HepG2 (cell line): Measurements from ENCODE around the gene CDC42EP4. TPM values are rescaled to one million over a fixed set of nuclear protein-coding genes. Genes with fewer than 3 reads are reported as not detected.

ENCODE experiments used
- BRD4 ChIP-seq: sonication (generic); formaldehyde crosslinking; IDR thresholded peaks from 2 replicates; pipeline ENCODE4 v1.4.0; 2020; ENCODE audit warnings: missing genetic modification reagents
- CEBPB ChIP-seq: IDR thresholded peaks from 2 replicates; pipeline ENCODE4 v1.6.1; 2011; ENCODE audit warnings: low read depth, low read length, improper control_type of control experiment, borderline replicate concordance
- CREM ChIP-seq, 2 experiments: sonication (generic) in 1 of 2; formaldehyde crosslinking in 1 of 2; IDR thresholded peaks; 2 replicates each; pipeline versions ENCODE4 v1.4.0 to v1.6.1; 2016 to 2020; ENCODE audit warnings: antibody characterized with exemption in 1 of 2, mild to moderate bottlenecking in 1 of 2, missing genetic modification reagents in 1 of 2
- GTF2F1 ChIP-seq: fragments of 150-350 bp; IDR thresholded peaks from 2 replicates; pipeline ENCODE4 v1.6.1; 2014; ENCODE audit warnings: low read length
- JUNB ChIP-seq: sonication (generic); formaldehyde crosslinking; IDR thresholded peaks from 2 replicates; pipeline ENCODE4 v1.8.0; 2022; ENCODE audit warnings: missing genetic modification reagents, mild to moderate bottlenecking, borderline replicate concordance
- KLF9 ChIP-seq: IDR thresholded peaks from 2 replicates; pipeline ENCODE4 v1.6.1; 2016; ENCODE audit warnings: low read depth
- KMT2A ChIP-seq: sonication (generic); formaldehyde crosslinking; IDR thresholded peaks from 2 replicates; pipeline ENCODE4 v1.4.0; 2020; ENCODE audit warnings: missing genetic modification reagents
- LCORL ChIP-seq, 2 experiments: fragments of 450-650 bp in 1 of 2; sonication (generic) in 1 of 2; formaldehyde crosslinking in 1 of 2; IDR thresholded peaks; 2 replicates each; pipeline versions ENCODE4 v1.5.0 to v1.6.1; 2017 to 2020; ENCODE audit warnings: antibody characterized with exemption in 1 of 2, missing genetic modification reagents in 1 of 2
- MIER3 ChIP-seq: IDR thresholded peaks from 2 replicates; pipeline ENCODE4 v1.6.1; 2016; ENCODE audit warnings: missing compliant biosample characterization, borderline replicate concordance
- MTA1 ChIP-seq: sonication (generic); formaldehyde crosslinking; IDR thresholded peaks from 2 replicates; pipeline ENCODE4 v1.4.0; 2020; ENCODE audit warnings: missing genetic modification reagents, mild to moderate bottlenecking, borderline replicate concordance
- PHB2 ChIP-seq: fragments of 450-650 bp; IDR thresholded peaks from 2 replicates; pipeline ENCODE4 v1.6.1; 2018; ENCODE audit not compliant: partially characterized antibody
- PITX1 ChIP-seq: sonication (generic); formaldehyde crosslinking; IDR thresholded peaks from 2 replicates; pipeline ENCODE4 v1.5.1; 2020; ENCODE audit warnings: mild to moderate bottlenecking, missing genetic modification reagents
- SMAD1 ChIP-seq: sonication (generic); formaldehyde crosslinking; IDR thresholded peaks from 2 replicates; pipeline ENCODE4 v1.4.0; 2020; ENCODE audit warnings: missing genetic modification reagents, low read depth, mild to moderate bottlenecking, borderline replicate concordance
- SMARCE1 ChIP-seq: fragments of 450-650 bp; IDR thresholded peaks from 2 replicates; pipeline ENCODE4 v1.6.1; 2017; ENCODE audit warnings: borderline replicate concordance
- ZNF235 ChIP-seq: sonication (generic); formaldehyde crosslinking; IDR thresholded peaks from 2 replicates; pipeline ENCODE4 v1.8.1; 2023; ENCODE audit warnings: mild to moderate bottlenecking, missing genetic modification reagents, borderline replicate concordance
- ZNF275 ChIP-seq: sonication (generic); formaldehyde crosslinking; IDR thresholded peaks from 2 replicates; pipeline ENCODE4 v1.8.0; 2022; ENCODE audit warnings: missing genetic modification reagents, mild to moderate bottlenecking, inconsistent platforms, borderline replicate concordance
- ZNF557 ChIP-seq: sonication (generic); formaldehyde crosslinking; IDR thresholded peaks from 2 replicates; pipeline ENCODE4 v1.4.0; 2020; ENCODE audit warnings: missing genetic modification reagents
- ZNF747 ChIP-seq: sonication (generic); formaldehyde crosslinking; IDR thresholded peaks from 2 replicates; pipeline ENCODE4 v1.8.1; 2023; ENCODE audit warnings: missing genetic modification reagents, mild to moderate bottlenecking, borderline replicate concordance
- ZNF775 ChIP-seq: sonication (generic); formaldehyde crosslinking; IDR thresholded peaks from 2 replicates; pipeline ENCODE4 v1.4.0; 2020; ENCODE audit warnings: missing genetic modification reagents, mild to moderate bottlenecking, moderate library complexity, borderline replicate concordance
- ZNF800 ChIP-seq: sonication (generic); formaldehyde crosslinking; IDR thresholded peaks from 2 replicates; pipeline ENCODE4 v1.4.0; 2020; ENCODE audit warnings: missing genetic modification reagents
- polyA plus RNA-seq, 8 experiments: library from polyadenylated mRNA; depleted of rRNA in 3 of 8; stranded (reverse) in 7 of 8; unstranded in 1 of 8; fragments of >200 nt; fragmentation: Illumina TruSeq in 4 of 8; extraction: Trizol in 4 of 8; gene quantifications; 2 replicates each; pipeline versions ENCODE4 v1.2.1 to v1.2.3, GENCODE V29; 2011 to 2016; ENCODE audit warnings: low read depth in 4 of 8, missing spikeins in 1 of 8, mixed read lengths in 1 of 8; ENCODE audit not compliant: insufficient read depth in 1 of 8
- total RNA-seq, 5 experiments: library from RNA; depleted of rRNA; stranded (reverse); fragments of >200 nt; fragmentation: Illumina TruSeq; extraction: Trizol; gene quantifications; 2 replicates each; pipeline ENCODE4 v1.2.3, GENCODE V29; 2016; ENCODE audit warnings: low read depth in 1 of 5
- TF ChIP-seq, protein P1 (sequence below): sonication (generic); formaldehyde crosslinking; conservative IDR thresholded peaks from 2 replicates; pipeline ENCODE4 v1.8.0; 2022; ENCODE audit warnings: missing genetic modification reagents
- TF ChIP-seq, protein P2 (sequence below): sonication (generic); formaldehyde crosslinking; IDR thresholded peaks from 2 replicates; pipeline ENCODE4 v1.5.1; 2020; ENCODE audit warnings: mild to moderate bottlenecking, moderate library complexity, missing genetic modification reagents
- TF ChIP-seq, protein P3 (sequence below): sonication (generic); formaldehyde crosslinking; IDR thresholded peaks from 2 replicates; pipeline ENCODE4 v1.8.1; 2023; ENCODE audit warnings: mild to moderate bottlenecking, inconsistent platforms, moderate library complexity, missing genetic modification reagents, borderline replicate concordance

The CDC42EP4 gene
- total and polyA plus RNA-seq, 2 of the 13 experiments (the other 11 are each of a cell fraction or from before 2014, with no cell fraction given): 19.0 to 54.0 TPM

- TF ChIP-seq, protein P1, sequence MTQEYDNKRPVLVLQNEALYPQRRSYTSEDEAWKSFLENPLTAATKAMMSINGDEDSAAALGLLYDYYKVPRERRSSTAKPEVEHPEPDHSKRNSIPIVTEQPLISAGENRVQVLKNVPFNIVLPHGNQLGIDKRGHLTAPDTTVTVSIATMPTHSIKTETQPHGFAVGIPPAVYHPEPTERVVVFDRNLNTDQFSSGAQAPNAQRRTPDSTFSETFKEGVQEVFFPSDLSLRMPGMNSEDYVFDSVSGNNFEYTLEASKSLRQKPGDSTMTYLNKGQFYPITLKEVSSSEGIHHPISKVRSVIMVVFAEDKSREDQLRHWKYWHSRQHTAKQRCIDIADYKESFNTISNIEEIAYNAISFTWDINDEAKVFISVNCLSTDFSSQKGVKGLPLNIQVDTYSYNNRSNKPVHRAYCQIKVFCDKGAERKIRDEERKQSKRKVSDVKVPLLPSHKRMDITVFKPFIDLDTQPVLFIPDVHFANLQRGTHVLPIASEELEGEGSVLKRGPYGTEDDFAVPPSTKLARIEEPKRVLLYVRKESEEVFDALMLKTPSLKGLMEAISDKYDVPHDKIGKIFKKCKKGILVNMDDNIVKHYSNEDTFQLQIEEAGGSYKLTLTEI (CRISPR knock-in tag): no peak
- TF ChIP-seq LCORL (IDR thresholded peaks at IDR 0.05) (no peak; the same call in 1 of the 2 replicates), LCORL (CRISPR knock-in tag; IDR thresholded peaks at IDR 0.05) (peak; percentile 83; the same call in 1 of the 2 replicates), ZNF275 (no peak), MTA1 (peak; percentile 63; the same call in 1 of the 2 replicates), ZNF747 (CRISPR knock-in tag) (peak; percentile 85; the same call in 1 of the 2 replicates), PHB2 (no peak), KLF9 (CRISPR knock-in tag) (no peak), GTF2F1 (no peak), SMAD1 (CRISPR knock-in tag) (peak; percentile 40; the same call in 1 of the 2 replicates), CREM (IDR thresholded peaks at IDR 0.05) (peak; percentile 54; the same call in 1 of the 2 replicates), CREM (CRISPR knock-in tag; IDR thresholded peaks at IDR 0.05) (no peak), ZNF775 (no peak), MIER3 (no peak), SMARCE1 (no peak), ZNF235 (CRISPR knock-in tag) (no peak), BRD4 (CRISPR knock-in tag) (no peak), CEBPB (no peak), ZNF800 (0 out of 2 replicates have a peak, but pooled peaks have one; percentile 27), ZNF557 (CRISPR knock-in tag) (no peak), KMT2A (CRISPR knock-in tag) (no peak), JUNB (CRISPR knock-in tag) (no peak), PITX1 (CRISPR knock-in tag) (peak; percentile 96)
- TF ChIP-seq, protein P2, sequence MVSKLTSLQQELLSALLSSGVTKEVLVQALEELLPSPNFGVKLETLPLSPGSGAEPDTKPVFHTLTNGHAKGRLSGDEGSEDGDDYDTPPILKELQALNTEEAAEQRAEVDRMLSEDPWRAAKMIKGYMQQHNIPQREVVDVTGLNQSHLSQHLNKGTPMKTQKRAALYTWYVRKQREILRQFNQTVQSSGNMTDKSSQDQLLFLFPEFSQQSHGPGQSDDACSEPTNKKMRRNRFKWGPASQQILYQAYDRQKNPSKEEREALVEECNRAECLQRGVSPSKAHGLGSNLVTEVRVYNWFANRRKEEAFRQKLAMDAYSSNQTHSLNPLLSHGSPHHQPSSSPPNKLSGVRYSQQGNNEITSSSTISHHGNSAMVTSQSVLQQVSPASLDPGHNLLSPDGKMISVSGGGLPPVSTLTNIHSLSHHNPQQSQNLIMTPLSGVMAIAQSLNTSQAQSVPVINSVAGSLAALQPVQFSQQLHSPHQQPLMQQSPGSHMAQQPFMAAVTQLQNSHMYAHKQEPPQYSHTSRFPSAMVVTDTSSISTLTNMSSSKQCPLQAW (CRISPR knock-in tag): peak; percentile 39; the same call in 1 of the 2 replicates
- TF ChIP-seq, protein P3, sequence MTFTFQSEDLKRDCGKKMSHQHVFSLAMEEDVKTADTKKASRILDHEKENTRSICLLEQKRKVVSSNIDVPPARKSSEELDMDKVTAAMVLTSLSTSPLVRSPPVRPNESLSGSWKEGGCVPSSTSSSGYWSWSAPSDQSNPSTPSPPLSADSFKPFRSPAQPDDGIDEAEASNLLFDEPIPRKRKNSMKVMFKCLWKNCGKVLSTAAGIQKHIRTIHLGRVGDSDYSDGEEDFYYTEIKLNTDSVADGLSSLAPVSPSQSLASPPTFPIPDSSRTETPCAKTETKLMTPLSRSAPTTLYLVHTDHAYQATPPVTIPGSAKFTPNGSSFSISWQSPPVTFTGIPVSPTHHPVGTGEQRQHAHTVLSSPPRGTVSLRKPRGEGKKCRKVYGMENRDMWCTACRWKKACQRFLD (CRISPR knock-in tag): no peak
Observed at GRCh38 chr17:73278049-73278464, 33.7 kb downstream of the CDC42EP4 start (continued).
